ENCODE data around the gene CDH8.
"Not testable (repeated sequence)": the region's sequence is repeated elsewhere in the genome, so short reads cannot be mapped to it uniquely, and the experiment has no call there.

DNA sequence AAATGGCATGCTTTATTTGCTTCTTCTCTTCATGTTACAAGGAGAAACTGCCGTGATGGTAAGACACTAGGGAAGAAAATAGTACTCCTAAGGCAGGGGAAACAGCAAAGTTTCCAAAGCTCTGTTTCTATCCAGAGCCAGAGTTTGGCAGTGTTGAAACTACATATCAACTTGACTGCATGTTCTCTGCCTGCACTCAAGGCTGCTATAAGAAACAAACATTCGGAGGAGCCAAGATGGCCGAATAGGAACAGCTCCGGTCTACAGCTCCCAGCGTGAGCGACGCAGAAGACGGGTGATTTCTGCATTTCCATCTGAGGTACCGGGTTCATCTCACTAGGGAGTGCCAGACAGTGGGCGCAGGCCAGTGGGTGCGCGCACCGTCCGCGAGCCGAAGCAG is 254.4 kb downstream of the CDH8 start:
- TF ChIP-seq EZH2 (IDR thresholded peaks at IDR 0.05; ENCODE audit: low read depth): not testable (repeated sequence)
- TF ChIP-seq, protein P1, sequence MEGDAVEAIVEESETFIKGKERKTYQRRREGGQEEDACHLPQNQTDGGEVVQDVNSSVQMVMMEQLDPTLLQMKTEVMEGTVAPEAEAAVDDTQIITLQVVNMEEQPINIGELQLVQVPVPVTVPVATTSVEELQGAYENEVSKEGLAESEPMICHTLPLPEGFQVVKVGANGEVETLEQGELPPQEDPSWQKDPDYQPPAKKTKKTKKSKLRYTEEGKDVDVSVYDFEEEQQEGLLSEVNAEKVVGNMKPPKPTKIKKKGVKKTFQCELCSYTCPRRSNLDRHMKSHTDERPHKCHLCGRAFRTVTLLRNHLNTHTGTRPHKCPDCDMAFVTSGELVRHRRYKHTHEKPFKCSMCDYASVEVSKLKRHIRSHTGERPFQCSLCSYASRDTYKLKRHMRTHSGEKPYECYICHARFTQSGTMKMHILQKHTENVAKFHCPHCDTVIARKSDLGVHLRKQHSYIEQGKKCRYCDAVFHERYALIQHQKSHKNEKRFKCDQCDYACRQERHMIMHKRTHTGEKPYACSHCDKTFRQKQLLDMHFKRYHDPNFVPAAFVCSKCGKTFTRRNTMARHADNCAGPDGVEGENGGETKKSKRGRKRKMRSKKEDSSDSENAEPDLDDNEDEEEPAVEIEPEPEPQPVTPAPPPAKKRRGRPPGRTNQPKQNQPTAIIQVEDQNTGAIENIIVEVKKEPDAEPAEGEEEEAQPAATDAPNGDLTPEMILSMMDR (conservative IDR thresholded peaks at IDR 0.05): not testable (repeated sequence)
